Fibroblast of lung (primary cell): Measurements from ENCODE around the gene GON4L. TPM values are rescaled to one million over a fixed set of nuclear protein-coding genes. Genes with fewer than 3 reads are reported as not detected.
A peak's percentile ranks its signal among the peaks of the same experiment; 100 is the strongest.

Experiments
- DNase-seq, 2 donors: peaks; one replicate each; pipeline versions ENCODE4 v3.0.0 to v3.0.0-alpha.2; 2010; ENCODE audit warnings: low read depth in 2 of 2
- H2AFZ ChIP-seq: 2 replicates; pipeline ENCODE4 v1.5.1; 2012; ENCODE audit warnings: low read length, control low read depth, inconsistent platforms
- H3K27ac ChIP-seq: 2 replicates; pipeline ENCODE4 v1.5.1; 2011; ENCODE audit warnings: low read length, control low read depth; ENCODE audit not compliant: insufficient read depth
- H3K27me3 ChIP-seq: 2 replicates; pipeline ENCODE4 v1.5.1; 2011; ENCODE audit warnings: mild to moderate bottlenecking, low read length; ENCODE audit not compliant: control insufficient read depth, insufficient read depth
- H3K36me3 ChIP-seq: 2 replicates; pipeline ENCODE4 v1.5.1; 2011; ENCODE audit warnings: low read length; ENCODE audit not compliant: control insufficient read depth, insufficient read depth
- H3K4me1 ChIP-seq: 2 replicates; pipeline ENCODE4 v1.5.1; 2011; ENCODE audit warnings: low read length; ENCODE audit not compliant: control insufficient read depth, insufficient read depth; ENCODE audit errors: extremely low read depth
- H3K4me2 ChIP-seq: 2 replicates; pipeline ENCODE4 v1.5.1; 2011; ENCODE audit warnings: low read length, control low read depth; ENCODE audit not compliant: insufficient read depth; ENCODE audit errors: extremely low read depth
- H3K4me3 ChIP-seq, 4 experiments: fragments of 200-600 bp in 1 of 4; sonication (generic) in 1 of 4; replicated peaks in 1 of 4; 2 replicates each; pipeline ENCODE4 v1.5.1; 2011 to 2016; ENCODE audit warnings: low read length in 4 of 4, low read depth in 3 of 4, mild to moderate bottlenecking in 3 of 4, control low read depth in 2 of 4, inconsistent platforms in 1 of 4, mixed read lengths in 1 of 4; ENCODE audit not compliant: insufficient read depth in 1 of 4; ENCODE audit errors: control extremely low read depth in 1 of 4
- H3K79me2 ChIP-seq: 2 replicates; pipeline ENCODE4 v1.5.1; 2012; ENCODE audit warnings: mild to moderate bottlenecking, low read length, inconsistent platforms; ENCODE audit not compliant: control insufficient read depth, insufficient read depth
- H3K9ac ChIP-seq: 2 replicates; pipeline ENCODE4 v1.5.1; 2011; ENCODE audit warnings: mild to moderate bottlenecking, low read length, control low read depth; ENCODE audit not compliant: insufficient read depth
- H3K9me3 ChIP-seq: 2 replicates; pipeline ENCODE4 v1.5.1; 2012; ENCODE audit warnings: low read depth, low read length; ENCODE audit not compliant: control insufficient read depth, insufficient read depth
- H4K20me1 ChIP-seq: 2 replicates; pipeline ENCODE4 v1.5.1; 2011; ENCODE audit warnings: low read length; ENCODE audit not compliant: control insufficient read depth, insufficient read depth; ENCODE audit errors: extremely low read depth
- CTCF ChIP-seq, 2 donors: IDR thresholded peaks in 1 of 2; conservative IDR thresholded peaks in 1 of 2; 1 replicate in 1 of 2; 2 replicates in 1 of 2; pipeline ENCODE4 v1.5.1; 2011 to 2012; ENCODE audit warnings: low read length in 2 of 2, control low read depth in 1 of 2, inconsistent platforms in 1 of 2, low read depth in 1 of 2, mild to moderate bottlenecking in 1 of 2
- EZH2 ChIP-seq: IDR thresholded peaks from 2 replicates; pipeline ENCODE4 v1.5.1; 2012; ENCODE audit warnings: low read length, control low read depth, mild to moderate bottlenecking; ENCODE audit errors: missing control alignments
- polyA plus RNA-seq, 2 donors: library from polyadenylated mRNA; depleted of rRNA in 1 of 2; stranded (reverse) in 1 of 2; unstranded in 1 of 2; fragments of >200 nt; gene quantifications; 2 replicates each; pipeline ENCODE4 v1.2.1, GENCODE V29; 2011 to 2012; ENCODE audit warnings: missing spikeins in 1 of 2
- total RNA-seq: library from RNA; depleted of rRNA; stranded (reverse); fragments of >200 nt; gene quantifications from 2 replicates; pipeline ENCODE4 v1.2.1, GENCODE V29; 2014

The GON4L gene
- total and polyA plus RNA-seq, 2 donors (not counting 1 experiment from before 2014, with no cell fraction given), result 20.2 to 30.9 TPM

GRCh38 chr1:155888481-155888880, 31.5 kb upstream of the GON4L start:
- Histone ChIP-seq H3K36me3 (no peaks in the 10 kb centered on the region), H3K4me1 (peaks cover 21% of the 10 kb centered on the region), H4K20me1 (no peaks in the 10 kb centered on the region), H3K27ac (no peak overlapping the region), H3K79me2 (no peaks in the 10 kb centered on the region), H2AFZ (no peak overlapping the region), H3K27me3 (no peaks in the 10 kb centered on the region), H3K9me3 (no peaks in the 10 kb centered on the region), H3K4me2 (no peak overlapping the region), H3K9ac (no peak overlapping the region), H3K4me3 (no peak overlapping the region)
- DNase-seq, result peak in 1 of 2 donors; percentile 59
- TF ChIP-seq EZH2 (no peak), CTCF (conservative IDR thresholded peaks at IDR 0.05 in 1 of 2, IDR thresholded peaks at IDR 0.05 in 1 of 2; ENCODE audit: low read depth in 1 of 2, low read length in 2 of 2) (no peak)

GRCh38 chr1:155884982-155885381, 28.0 kb upstream of the GON4L start:
- Histone ChIP-seq H3K4me2 (no peak overlapping the region), H3K4me1 (peaks cover 9% of the 10 kb centered on the region), H3K4me3 (no peak overlapping the region), H4K20me1 (no peaks in the 10 kb centered on the region), H3K27me3 (no peaks in the 10 kb centered on the region), H2AFZ (no peak overlapping the region), H3K79me2 (no peaks in the 10 kb centered on the region), H3K27ac (no peak overlapping the region), H3K36me3 (no peaks in the 10 kb centered on the region), H3K9me3 (no peaks in the 10 kb centered on the region), H3K9ac (no peak overlapping the region)
- TF ChIP-seq CTCF (conservative IDR thresholded peaks at IDR 0.05 in 1 of 2, IDR thresholded peaks at IDR 0.05 in 1 of 2; ENCODE audit: low read depth in 1 of 2, low read length in 2 of 2) (no peak), EZH2 (no peak)
- no peak for DNase-seq

- Histone ChIP-seq H2AFZ (peak overlapping the region; percentile 35), H3K4me3 (no peak overlapping the region), H3K27ac (peak overlapping the region; percentile 23), H3K36me3 (no peaks in the 10 kb centered on the region), H3K27me3 (no peaks in the 10 kb centered on the region), H3K4me1 (peaks cover 7% of the 10 kb centered on the region), H3K9me3 (no peaks in the 10 kb centered on the region), H3K79me2 (no peaks in the 10 kb centered on the region), H4K20me1 (no peaks in the 10 kb centered on the region), H3K9ac (no peak overlapping the region), H3K4me2 (no peak overlapping the region)
- no peak for TF ChIP-seq CTCF (conservative IDR thresholded peaks at IDR 0.05 in 1 of 2, IDR thresholded peaks at IDR 0.05 in 1 of 2; ENCODE audit: low read depth in 1 of 2, low read length in 2 of 2)
- no peak for TF ChIP-seq EZH2
- peak in 1 of 2 donors; percentile 41 for DNase-seq
These were observed 27.3 kb upstream of the GON4L start for GRCh38 chr1:155884031-155884960.
